LNCaP clone FGC (cell line): Measurements from ENCODE around the gene PRKCQ.

ENCODE experiments used
- DNase-seq: peaks from one replicate; pipeline ENCODE4 v3.0.0-alpha.2; 2011; ENCODE audit warnings: low read depth
- H3K4me3 ChIP-seq: 2 replicates; pipeline ENCODE4 v1.5.1; 2011; ENCODE audit warnings: mild to moderate bottlenecking, low read depth, low read length, control low read depth
- TF ChIP-seq, protein P1 (sequence below): IDR thresholded peaks from 2 replicates; pipeline ENCODE4 v1.5.1; 2012; ENCODE audit warnings: mild to moderate bottlenecking; ENCODE audit not compliant: control insufficient read depth, insufficient read depth; ENCODE audit errors: extremely low read depth

The PRKCQ gene

DNA sequence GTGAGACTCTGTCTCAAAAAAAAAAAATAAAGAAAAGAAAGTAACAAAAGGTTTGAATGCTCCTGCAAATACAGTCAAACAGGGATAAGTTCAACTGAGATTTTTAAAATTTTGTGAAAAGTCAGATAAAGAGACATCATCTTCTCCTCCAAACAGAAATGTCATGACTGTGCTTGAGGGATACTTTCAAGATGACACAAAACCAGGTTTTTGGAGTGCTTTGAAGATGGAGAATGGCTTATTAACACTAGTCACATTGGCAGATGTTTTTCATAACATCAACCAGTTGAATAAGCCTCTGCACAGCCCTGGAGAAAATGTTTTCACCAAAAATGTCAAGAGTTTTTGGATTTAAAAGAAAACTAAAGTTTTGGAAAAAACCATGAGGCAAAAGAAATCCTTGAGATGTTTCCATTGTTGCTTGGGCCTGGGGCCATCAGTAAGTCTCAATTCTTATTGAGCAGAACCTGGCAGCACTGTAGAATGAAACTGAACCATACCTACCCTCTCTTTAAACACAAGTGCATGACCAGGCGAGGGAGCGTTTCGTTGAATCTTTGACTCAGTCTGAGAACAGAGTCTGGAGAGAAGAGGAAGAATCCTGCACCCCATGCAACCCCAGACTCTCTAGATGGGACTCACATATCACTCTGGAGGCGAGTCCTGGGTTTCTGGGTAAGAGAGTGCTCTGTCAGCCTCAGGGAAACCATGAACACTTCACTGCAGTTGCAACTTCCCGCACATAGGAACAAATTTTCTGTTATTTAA lies 37.4 kb upstream of the PRKCQ start:
- DNase-seq = no peak
- TF ChIP-seq, protein P1, sequence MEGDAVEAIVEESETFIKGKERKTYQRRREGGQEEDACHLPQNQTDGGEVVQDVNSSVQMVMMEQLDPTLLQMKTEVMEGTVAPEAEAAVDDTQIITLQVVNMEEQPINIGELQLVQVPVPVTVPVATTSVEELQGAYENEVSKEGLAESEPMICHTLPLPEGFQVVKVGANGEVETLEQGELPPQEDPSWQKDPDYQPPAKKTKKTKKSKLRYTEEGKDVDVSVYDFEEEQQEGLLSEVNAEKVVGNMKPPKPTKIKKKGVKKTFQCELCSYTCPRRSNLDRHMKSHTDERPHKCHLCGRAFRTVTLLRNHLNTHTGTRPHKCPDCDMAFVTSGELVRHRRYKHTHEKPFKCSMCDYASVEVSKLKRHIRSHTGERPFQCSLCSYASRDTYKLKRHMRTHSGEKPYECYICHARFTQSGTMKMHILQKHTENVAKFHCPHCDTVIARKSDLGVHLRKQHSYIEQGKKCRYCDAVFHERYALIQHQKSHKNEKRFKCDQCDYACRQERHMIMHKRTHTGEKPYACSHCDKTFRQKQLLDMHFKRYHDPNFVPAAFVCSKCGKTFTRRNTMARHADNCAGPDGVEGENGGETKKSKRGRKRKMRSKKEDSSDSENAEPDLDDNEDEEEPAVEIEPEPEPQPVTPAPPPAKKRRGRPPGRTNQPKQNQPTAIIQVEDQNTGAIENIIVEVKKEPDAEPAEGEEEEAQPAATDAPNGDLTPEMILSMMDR = no peak
- no peak overlapping the region for H3K4me3 ChIP-seq

DNA sequence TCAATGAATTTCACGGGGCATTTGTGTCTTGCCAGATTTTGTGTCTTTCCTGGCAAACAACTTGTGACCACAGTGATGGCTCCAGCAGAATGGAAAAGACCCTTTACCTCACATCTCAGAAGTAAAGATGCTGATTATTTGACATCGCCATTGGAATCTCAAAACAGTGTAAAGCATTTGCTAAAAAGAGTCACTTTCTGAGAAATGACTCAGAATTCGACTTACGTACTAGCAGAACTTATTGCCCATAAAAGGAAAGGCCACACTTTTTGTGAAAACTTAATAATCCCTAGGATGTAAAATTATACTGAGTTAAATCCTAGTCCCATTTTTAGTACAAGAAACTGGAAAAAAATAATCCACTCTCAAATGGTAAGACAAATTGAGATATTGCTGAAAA lies 35.9 kb upstream of the PRKCQ start:
- H3K4me3 ChIP-seq = no peak overlapping the region
- DNase-seq = no peak
- TF ChIP-seq, protein P1 = no peak

DNA sequence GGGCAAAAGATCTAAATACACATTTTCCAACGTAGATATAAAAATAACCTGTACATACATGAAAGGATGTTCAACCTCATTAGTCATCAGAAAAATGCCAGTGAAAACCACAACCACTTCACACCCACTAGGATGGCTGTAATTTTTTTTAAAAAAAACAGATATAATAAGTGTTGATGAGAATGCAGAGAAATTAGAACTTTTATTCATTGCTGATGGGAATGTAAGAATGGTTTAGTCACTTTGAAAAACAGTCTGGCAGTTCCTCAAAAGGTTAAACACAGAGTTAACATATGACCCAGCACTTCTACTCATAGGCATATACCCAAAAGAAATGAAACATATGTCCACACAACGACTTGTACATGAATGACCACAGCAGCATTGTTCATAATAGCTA lies 32.3 kb upstream of the PRKCQ start:
- DNase-seq = no peak
- H3K4me3 ChIP-seq = no peak overlapping the region
- TF ChIP-seq, protein P1 = no peak

DNA sequence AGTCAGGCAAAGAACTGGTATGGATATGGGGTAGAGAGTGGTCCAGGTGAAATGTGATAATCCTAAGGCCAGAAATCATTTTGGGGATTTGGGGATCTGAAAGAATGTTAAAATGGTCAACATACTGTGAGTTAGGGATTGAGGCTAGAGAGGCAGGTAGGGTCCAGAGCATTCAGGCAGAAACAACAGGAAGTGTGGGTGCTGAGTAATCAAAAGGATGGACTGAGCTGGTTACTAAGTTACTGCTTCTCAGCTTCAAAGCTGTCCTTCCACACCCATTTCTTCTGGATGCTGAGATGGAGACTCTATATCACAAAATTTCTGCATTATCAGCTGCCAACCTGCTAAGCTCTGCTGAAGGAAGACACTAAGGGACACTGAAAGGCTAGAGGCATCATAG lies 30.6 kb upstream of the PRKCQ start:
- TF ChIP-seq, protein P1 = no peak
- no peak overlapping the region for H3K4me3 ChIP-seq
- no peak for DNase-seq

DNA sequence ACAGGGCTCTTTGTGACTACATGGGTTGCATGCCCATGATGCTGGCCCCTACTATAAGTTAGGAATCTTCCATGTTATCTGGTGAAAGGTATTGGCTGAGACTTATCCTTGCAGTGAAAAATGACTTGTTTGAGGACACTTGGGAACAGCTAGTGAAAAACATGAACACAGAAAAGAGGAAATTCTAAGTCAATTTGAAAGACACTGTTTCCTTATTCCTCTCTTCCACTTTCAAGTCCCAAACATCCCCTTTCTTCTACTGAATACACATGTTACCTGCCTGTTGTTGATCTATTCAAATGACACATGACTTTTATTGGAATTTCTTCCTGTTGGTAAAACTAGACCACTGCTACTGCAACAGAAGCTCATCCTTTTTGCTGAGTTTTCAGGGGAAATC lies 29.5 kb upstream of the PRKCQ start:
- TF ChIP-seq, protein P1 = no peak
- DNase-seq = no peak
- no peak overlapping the region for H3K4me3 ChIP-seq

DNA sequence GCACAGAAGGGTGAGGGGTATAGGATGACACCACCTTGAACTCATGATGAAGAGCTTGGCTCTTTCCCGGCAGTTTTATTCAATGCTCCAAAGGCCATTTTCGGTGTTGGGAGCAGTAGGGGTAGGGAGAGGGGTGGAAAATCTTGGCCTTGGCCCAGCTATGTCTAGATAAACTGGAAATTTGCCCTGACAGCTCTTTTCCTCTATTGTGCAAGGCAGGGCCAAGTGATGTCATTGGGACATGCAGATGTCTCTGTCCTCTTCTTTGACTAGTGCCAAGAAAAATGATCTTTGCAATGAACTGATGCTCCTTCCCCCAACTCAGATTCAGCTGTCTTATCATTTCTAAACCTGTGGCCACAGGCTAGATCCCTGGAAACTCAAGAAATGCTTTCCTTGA lies 27.7 kb upstream of the PRKCQ start:
- TF ChIP-seq, protein P1 = no peak
- no peak overlapping the region for H3K4me3 ChIP-seq

DNA sequence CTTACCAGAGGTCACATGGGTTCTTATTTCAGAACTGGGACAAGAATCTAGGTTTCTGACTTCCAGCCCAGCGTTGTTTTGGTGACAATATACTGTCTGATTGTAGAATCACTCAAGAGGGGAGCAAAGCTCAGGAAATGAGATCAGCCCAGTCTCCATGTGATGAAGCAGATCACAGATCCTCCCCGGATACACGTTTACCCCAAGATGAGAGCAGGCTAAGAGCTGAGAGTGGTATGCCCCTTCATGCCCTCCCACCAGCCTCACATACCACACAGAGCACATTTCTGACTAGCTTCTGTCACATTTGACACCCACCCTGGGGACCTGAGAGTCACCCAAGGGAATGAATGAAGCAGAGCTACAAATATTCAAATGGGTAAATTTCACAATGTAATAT lies 27.1 kb upstream of the PRKCQ start:
- DNase-seq = no peak
- TF ChIP-seq, protein P1 = no peak
- no peak overlapping the region for H3K4me3 ChIP-seq

More for the DNA sequence above, 27.7 kb upstream of the PRKCQ start:
- DNase-seq = no peak
